A549 (cell line): ENCODE data around the gene PGM1.

Experiments used
- CEBPB ChIP-seq, 2 experiments: fragments of >200 bp in 1 of 2; sonication (Bioruptor Twin) in 1 of 2; formaldehyde crosslinking in 1 of 2; IDR thresholded peaks; 2 replicates each; pipeline ENCODE4 v1.6.1; 2012 to 2016
- JUNB ChIP-seq: fragments of >200 bp; sonication (Bioruptor Twin); formaldehyde crosslinking; IDR thresholded peaks from 2 replicates; pipeline ENCODE4 v1.6.1; 2016
- RAD21 ChIP-seq, 2 experiments: fragments of >200 bp in 1 of 2; sonication (Bioruptor Twin) in 1 of 2; formaldehyde crosslinking in 1 of 2; IDR thresholded peaks in 1 of 2; conservative IDR thresholded peaks in 1 of 2; 2 replicates in 1 of 2; 3 replicates in 1 of 2; pipeline ENCODE4 v1.6.1; 2012 to 2018; ENCODE audit warnings: inconsistent platforms in 1 of 2
- TF ChIP-seq, protein P1 (sequence below): fragments of >200 bp; sonication (Bioruptor Twin); formaldehyde crosslinking; IDR thresholded peaks from 3 replicates; pipeline ENCODE4 v1.5.1; 2016
- TF ChIP-seq, protein P2 (sequence below): fragments of 200-600 bp; sonication (generic); IDR thresholded peaks from 2 replicates; pipeline ENCODE4 v1.6.1; 2016; ENCODE audit warnings: antibody characterized with exemption, mild to moderate bottlenecking, moderate library complexity

DNA sequence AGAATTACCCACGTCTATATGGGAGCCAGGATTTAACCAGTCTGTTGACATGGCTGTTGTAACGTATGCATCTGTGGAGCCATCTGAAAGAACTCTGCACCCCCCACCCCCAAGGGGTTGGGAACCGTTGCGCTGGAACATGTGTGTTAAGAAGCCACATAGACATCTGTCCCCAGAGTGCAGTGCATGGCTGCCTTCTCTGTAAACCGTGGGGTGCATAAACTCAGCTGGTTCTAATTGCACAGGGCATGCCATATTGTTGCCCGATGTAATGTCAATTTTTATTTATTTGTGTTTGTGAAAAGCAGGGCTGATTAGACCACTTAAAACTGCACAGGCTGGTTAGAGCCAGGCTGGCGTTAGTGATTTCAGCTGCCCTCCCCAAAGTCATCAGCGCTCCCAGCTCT, 110.5 kb downstream of the PGM1 start:
- TF ChIP-seq, protein P1, sequence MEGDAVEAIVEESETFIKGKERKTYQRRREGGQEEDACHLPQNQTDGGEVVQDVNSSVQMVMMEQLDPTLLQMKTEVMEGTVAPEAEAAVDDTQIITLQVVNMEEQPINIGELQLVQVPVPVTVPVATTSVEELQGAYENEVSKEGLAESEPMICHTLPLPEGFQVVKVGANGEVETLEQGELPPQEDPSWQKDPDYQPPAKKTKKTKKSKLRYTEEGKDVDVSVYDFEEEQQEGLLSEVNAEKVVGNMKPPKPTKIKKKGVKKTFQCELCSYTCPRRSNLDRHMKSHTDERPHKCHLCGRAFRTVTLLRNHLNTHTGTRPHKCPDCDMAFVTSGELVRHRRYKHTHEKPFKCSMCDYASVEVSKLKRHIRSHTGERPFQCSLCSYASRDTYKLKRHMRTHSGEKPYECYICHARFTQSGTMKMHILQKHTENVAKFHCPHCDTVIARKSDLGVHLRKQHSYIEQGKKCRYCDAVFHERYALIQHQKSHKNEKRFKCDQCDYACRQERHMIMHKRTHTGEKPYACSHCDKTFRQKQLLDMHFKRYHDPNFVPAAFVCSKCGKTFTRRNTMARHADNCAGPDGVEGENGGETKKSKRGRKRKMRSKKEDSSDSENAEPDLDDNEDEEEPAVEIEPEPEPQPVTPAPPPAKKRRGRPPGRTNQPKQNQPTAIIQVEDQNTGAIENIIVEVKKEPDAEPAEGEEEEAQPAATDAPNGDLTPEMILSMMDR = no peak
- TF ChIP-seq CEBPB (IDR thresholded peaks at IDR 0.05) (no peak), JUNB (no peak), RAD21 (conservative IDR thresholded peaks at IDR 0.05 in 1 of 2, IDR thresholded peaks at IDR 0.05 in 1 of 2) (no peak)
- TF ChIP-seq, protein P2, sequence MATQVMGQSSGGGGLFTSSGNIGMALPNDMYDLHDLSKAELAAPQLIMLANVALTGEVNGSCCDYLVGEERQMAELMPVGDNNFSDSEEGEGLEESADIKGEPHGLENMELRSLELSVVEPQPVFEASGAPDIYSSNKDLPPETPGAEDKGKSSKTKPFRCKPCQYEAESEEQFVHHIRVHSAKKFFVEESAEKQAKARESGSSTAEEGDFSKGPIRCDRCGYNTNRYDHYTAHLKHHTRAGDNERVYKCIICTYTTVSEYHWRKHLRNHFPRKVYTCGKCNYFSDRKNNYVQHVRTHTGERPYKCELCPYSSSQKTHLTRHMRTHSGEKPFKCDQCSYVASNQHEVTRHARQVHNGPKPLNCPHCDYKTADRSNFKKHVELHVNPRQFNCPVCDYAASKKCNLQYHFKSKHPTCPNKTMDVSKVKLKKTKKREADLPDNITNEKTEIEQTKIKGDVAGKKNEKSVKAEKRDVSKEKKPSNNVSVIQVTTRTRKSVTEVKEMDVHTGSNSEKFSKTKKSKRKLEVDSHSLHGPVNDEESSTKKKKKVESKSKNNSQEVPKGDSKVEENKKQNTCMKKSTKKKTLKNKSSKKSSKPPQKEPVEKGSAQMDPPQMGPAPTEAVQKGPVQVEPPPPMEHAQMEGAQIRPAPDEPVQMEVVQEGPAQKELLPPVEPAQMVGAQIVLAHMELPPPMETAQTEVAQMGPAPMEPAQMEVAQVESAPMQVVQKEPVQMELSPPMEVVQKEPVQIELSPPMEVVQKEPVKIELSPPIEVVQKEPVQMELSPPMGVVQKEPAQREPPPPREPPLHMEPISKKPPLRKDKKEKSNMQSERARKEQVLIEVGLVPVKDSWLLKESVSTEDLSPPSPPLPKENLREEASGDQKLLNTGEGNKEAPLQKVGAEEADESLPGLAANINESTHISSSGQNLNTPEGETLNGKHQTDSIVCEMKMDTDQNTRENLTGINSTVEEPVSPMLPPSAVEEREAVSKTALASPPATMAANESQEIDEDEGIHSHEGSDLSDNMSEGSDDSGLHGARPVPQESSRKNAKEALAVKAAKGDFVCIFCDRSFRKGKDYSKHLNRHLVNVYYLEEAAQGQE = no peak
